ENCODE results near the gene PGM5. TPM values are rescaled to one million over a fixed set of nuclear protein-coding genes. Genes with fewer than 3 reads are reported as not detected.
"Not testable (repeated sequence)": the region's sequence is repeated elsewhere in the genome, so short reads cannot be mapped to it uniquely, and the experiment has no call there.

The PGM5 gene
- total RNA-seq, 1 donor from 2014 or later, result under 0.01 TPM

DNA sequence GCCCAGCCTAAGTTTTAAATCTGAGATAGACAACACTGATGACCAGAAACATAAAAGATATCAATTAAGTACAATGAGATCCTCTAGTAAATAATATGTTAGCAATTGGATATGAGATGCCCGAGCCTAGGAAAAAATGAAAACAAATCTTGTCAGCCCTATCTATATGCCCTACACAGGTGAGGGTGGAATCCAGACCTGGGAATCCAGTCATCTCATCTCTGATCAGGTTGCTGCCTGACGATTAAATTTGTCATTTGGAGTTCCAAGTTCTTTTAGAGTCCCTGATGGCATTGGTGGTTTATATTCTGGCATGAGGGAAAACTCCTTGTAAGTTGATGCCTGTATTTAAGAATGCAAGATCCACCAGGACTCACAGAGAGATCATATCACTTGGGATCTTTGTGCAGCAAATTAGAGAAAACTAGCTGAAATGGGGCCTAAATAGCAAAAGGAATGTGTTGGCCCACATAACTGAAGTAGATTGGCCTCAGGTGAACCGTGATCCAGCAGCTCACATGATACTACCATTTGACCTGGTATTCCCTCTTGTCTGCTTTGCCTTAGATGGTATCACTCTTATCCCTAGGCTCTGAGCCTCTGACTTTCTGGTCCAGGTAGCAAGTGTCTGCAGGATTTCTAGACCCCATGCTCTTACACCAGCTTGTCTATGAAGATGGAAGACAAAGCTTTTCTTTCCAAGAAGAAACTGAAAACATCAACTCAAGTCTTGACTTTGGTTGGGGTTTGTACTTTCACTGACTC, 48.2 kb downstream of the PGM5 start:
- H3K4me3 ChIP-seq (ENCODE audit: low read depth, low read length); H3K27me3 ChIP-seq (ENCODE audit: control insufficient read depth, insufficient read depth, low read length); FAIRE-seq; DNase-seq (ENCODE audit: low read depth); H3K36me3 ChIP-seq (ENCODE audit: control insufficient read depth, insufficient read depth, low read length): not testable (repeated sequence)

GRCh38 chr9:68411865-68412264, 55.5 kb downstream of the PGM5 start:
- not testable (repeated sequence) for DNase-seq (ENCODE audit: low read depth); H3K27me3 ChIP-seq (ENCODE audit: control insufficient read depth, insufficient read depth, low read length); H3K4me3 ChIP-seq (ENCODE audit: low read depth, low read length); H3K36me3 ChIP-seq (ENCODE audit: control insufficient read depth, insufficient read depth, low read length); FAIRE-seq

- not testable (repeated sequence) for FAIRE-seq; H3K4me3 ChIP-seq (ENCODE audit: low read depth, low read length); H3K27me3 ChIP-seq (ENCODE audit: control insufficient read depth, insufficient read depth, low read length); DNase-seq (ENCODE audit: low read depth); H3K36me3 ChIP-seq (ENCODE audit: control insufficient read depth, insufficient read depth, low read length)
Observed at GRCh38 chr9:68412754-68413153, 56.3 kb downstream of the PGM5 start.

GRCh38 chr9:68415065-68415464, 58.7 kb downstream of the PGM5 start:
- DNase-seq (ENCODE audit: low read depth); H3K27me3 ChIP-seq (ENCODE audit: control insufficient read depth, insufficient read depth, low read length); FAIRE-seq; H3K4me3 ChIP-seq (ENCODE audit: low read depth, low read length); H3K36me3 ChIP-seq (ENCODE audit: control insufficient read depth, insufficient read depth, low read length): not testable (repeated sequence)

GRCh38 chr9:68416936-68417564, 60.6 kb downstream of the PGM5 start:
- Histone ChIP-seq H3K27me3 (ENCODE audit: control insufficient read depth, insufficient read depth, low read length) (no peaks in the 10 kb centered on the region), H3K36me3 (ENCODE audit: control insufficient read depth, insufficient read depth, low read length) (no peaks in the 10 kb centered on the region), H3K4me3 (ENCODE audit: low read depth, low read length) (no peak overlapping the region)
- FAIRE-seq, result no peak
- peak; percentile 7 for DNase-seq (ENCODE audit: low read depth)
- TF ChIP-seq CTCF (IDR thresholded peaks at IDR 0.05; ENCODE audit: insufficient read depth, low read length, severe bottlenecking), result peak; percentile 25

DNA sequence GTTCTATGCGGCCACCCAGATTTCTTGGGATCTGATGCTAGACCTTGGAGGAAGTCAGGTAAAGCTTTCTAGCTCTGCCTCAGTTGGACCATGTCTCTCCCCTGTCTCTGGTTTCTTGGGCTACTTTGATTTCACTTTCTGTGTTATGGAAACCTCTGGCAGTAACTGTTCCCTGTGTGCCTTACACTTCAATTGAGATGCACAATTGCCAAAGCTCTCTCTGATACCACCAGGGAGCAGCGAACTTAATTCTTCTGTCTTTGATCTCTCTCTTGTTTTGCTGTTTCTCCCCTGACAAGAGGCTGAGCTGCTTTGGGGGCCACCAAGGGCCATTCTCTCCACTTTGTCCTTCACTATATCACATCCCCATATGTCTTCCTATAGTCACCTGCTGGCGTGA, 61.4 kb downstream of the PGM5 start:
- H3K4me3 ChIP-seq (ENCODE audit: low read depth, low read length), result no peak overlapping the region
- DNase-seq (ENCODE audit: low read depth), result no peak
- TF ChIP-seq CTCF (IDR thresholded peaks at IDR 0.05; ENCODE audit: insufficient read depth, low read length, severe bottlenecking), result no peak
- no peaks in the 10 kb centered on the region for H3K27me3 ChIP-seq (ENCODE audit: control insufficient read depth, insufficient read depth, low read length)
- FAIRE-seq, result no peak
- no peaks in the 10 kb centered on the region for H3K36me3 ChIP-seq (ENCODE audit: control insufficient read depth, insufficient read depth, low read length)

DNA sequence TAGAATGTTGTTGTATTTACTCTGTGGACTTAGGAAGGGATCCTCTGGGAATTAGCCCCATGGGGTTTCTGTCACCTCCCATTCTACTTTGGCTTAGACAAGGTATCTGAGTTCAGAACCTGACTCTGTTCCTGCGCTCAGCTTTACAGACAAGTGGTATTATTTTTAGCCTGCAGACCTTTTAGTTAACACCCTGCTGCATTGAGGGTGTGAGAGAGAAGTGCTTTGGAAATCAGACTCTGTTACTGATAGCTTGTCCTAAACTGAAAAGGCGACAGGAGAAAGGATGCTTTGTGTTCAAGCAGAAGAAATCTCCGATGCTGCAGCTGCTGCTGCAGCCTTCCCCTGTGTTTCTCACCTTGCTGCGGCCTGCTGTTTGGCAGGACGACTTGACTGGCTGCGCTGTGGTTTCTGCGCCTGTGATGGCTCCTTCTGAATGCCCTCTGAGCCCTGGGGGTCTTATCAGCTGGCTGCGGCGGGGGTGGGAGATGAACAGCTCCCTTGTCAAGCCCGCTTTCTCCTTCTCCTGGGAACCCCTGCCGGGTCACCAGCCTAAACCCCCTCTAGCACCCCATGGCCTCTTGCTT, 61.9 kb downstream of the PGM5 start:
- Histone ChIP-seq H3K36me3 (ENCODE audit: control insufficient read depth, insufficient read depth, low read length) (no peaks in the 10 kb centered on the region), H3K27me3 (ENCODE audit: control insufficient read depth, insufficient read depth, low read length) (no peaks in the 10 kb centered on the region), H3K4me3 (ENCODE audit: low read depth, low read length) (no peak overlapping the region)
- TF ChIP-seq CTCF (IDR thresholded peaks at IDR 0.05; ENCODE audit: insufficient read depth, low read length, severe bottlenecking), result no peak
- FAIRE-seq, result no peak
- no peak for DNase-seq (ENCODE audit: low read depth)
